Measurements from ENCODE around the gene NANOG. TPM values are rescaled to one million over a fixed set of nuclear protein-coding genes. Genes with fewer than 3 reads are reported as not detected.
"Not testable (repeated sequence)": the region's sequence is repeated elsewhere in the genome, so short reads cannot be mapped to it uniquely, and the experiment has no call there.

The NANOG gene
- total and polyA plus RNA-seq, 2 donors (not counting 1 experiment from before 2014, with no cell fraction given), result not detected

- no peak overlapping the region for H3K4me3 Mint-ChIP-seq
Measured at GRCh38 chr12:7781274-7781673, 7.9 kb upstream of the NANOG start.

GRCh38 chr12:7782055-7782454, 7.1 kb upstream of the NANOG start:
- no peak for DNase-seq
- intact Hi-C loops (cut with micrococcal nuclease), result no loop called here
- H3K79me2 ChIP-seq (ENCODE audit: control insufficient read depth, insufficient read depth, low read length), result no peaks in the 10 kb centered on the region
- no peak overlapping the region for H2AFZ ChIP-seq (ENCODE audit: insufficient read depth, low read depth, low read length, poor library complexity, severe bottlenecking)
- H3K9ac ChIP-seq (ENCODE audit: low read length), result no peak overlapping the region
- no peaks in the 10 kb centered on the region for H3K36me3 ChIP-seq (replicated peaks in 1 of 2; ENCODE audit: control extremely low read depth in 1 of 2, control insufficient read depth in 1 of 2, extremely low read depth in 1 of 2, insufficient read depth in 2 of 2, low read length in 1 of 2)
- POLR2A ChIA-PET, result no interaction called here
- H4K20me1 ChIP-seq (ENCODE audit: control insufficient read depth, insufficient read depth, low read length, poor library complexity, severe bottlenecking), result no peaks in the 10 kb centered on the region
- H3K9me3 Mint-ChIP-seq (ENCODE audit: insufficient read depth), result no peaks in the 10 kb centered on the region
- CTCF ChIA-PET, result no interaction called here
- H3K9me3 ChIP-seq (ENCODE audit: control extremely low read depth in 1 of 3, control insufficient read depth in 2 of 3, insufficient read depth in 1 of 3, low read length in 2 of 3), result no peaks in the 10 kb centered on the region
- WGBS (ENCODE audit: insufficient coverage), result 93% methylated on average over 6 of the region's 6 CpGs
- no peaks in the 10 kb centered on the region for H3K27me3 ChIP-seq (replicated peaks in 1 of 4; ENCODE audit: control extremely low read depth in 1 of 4, control insufficient read depth in 3 of 4, insufficient read depth in 4 of 4, low read length in 3 of 4)
- H3K27ac Mint-ChIP-seq, result no peak overlapping the region
- H3K27me3 Mint-ChIP-seq, result no peaks in the 10 kb centered on the region
- no peak overlapping the region for H3K27ac ChIP-seq (ENCODE audit: low read length in 2 of 2)
- no peak overlapping the region for H3K4me3 Mint-ChIP-seq
- no peak overlapping the region for H3K4me2 ChIP-seq (replicated peaks; ENCODE audit: low read depth, low read length, poor library complexity, severe bottlenecking)
- TF ChIP-seq EZH2 (IDR thresholded peaks at IDR 0.05; ENCODE audit: borderline replicate concordance, insufficient read depth, low read depth, low read length, poor library complexity, severe bottlenecking) (no peak), CTCF (IDR thresholded peaks at IDR 0.05) (no peak)
- H3K4me1 ChIP-seq (ENCODE audit: control insufficient read depth in 2 of 2, insufficient read depth in 2 of 2, low read length in 2 of 2), result no peaks in the 10 kb centered on the region
- no peak for ATAC-seq (ENCODE audit: low read depth)
- H3K4me1 Mint-ChIP-seq, result no peaks in the 10 kb centered on the region
- no peak overlapping the region for H3K4me3 ChIP-seq (ENCODE audit: control extremely low read depth in 1 of 5, extremely low read depth in 1 of 5, insufficient read depth in 1 of 5, low read depth in 2 of 5, low read length in 4 of 5)

More at GRCh38 chr12:7781274-7781673, 7.9 kb upstream of the NANOG start:
- no peak for TF ChIP-seq CTCF (IDR thresholded peaks at IDR 0.05)
- TF ChIP-seq EZH2 (IDR thresholded peaks at IDR 0.05; ENCODE audit: borderline replicate concordance, insufficient read depth, low read depth, low read length, poor library complexity, severe bottlenecking), result no peak
- Histone ChIP-seq H3K4me1 (ENCODE audit: control insufficient read depth in 2 of 2, insufficient read depth in 2 of 2, low read length in 2 of 2) (no peaks in the 10 kb centered on the region), H3K9me3 (ENCODE audit: control extremely low read depth in 1 of 3, control insufficient read depth in 2 of 3, insufficient read depth in 1 of 3, low read length in 2 of 3) (no peaks in the 10 kb centered on the region), H3K27ac (ENCODE audit: low read length in 2 of 2) (no peak overlapping the region), H3K4me2 (replicated peaks; ENCODE audit: low read depth, low read length, poor library complexity, severe bottlenecking) (no peak overlapping the region), H3K9ac (ENCODE audit: low read length) (no peak overlapping the region), H3K27me3 (replicated peaks in 1 of 4; ENCODE audit: control extremely low read depth in 1 of 4, control insufficient read depth in 3 of 4, insufficient read depth in 4 of 4, low read length in 3 of 4) (no peaks in the 10 kb centered on the region), H3K4me3 (ENCODE audit: control extremely low read depth in 1 of 5, extremely low read depth in 1 of 5, insufficient read depth in 1 of 5, low read depth in 2 of 5, low read length in 4 of 5) (no peak overlapping the region), H2AFZ (ENCODE audit: insufficient read depth, low read depth, low read length, poor library complexity, severe bottlenecking) (no peak overlapping the region), H3K36me3 (replicated peaks in 1 of 2; ENCODE audit: control extremely low read depth in 1 of 2, control insufficient read depth in 1 of 2, extremely low read depth in 1 of 2, insufficient read depth in 2 of 2, low read length in 1 of 2) (no peaks in the 10 kb centered on the region), H3K79me2 (ENCODE audit: control insufficient read depth, insufficient read depth, low read length) (no peaks in the 10 kb centered on the region), H4K20me1 (ENCODE audit: control insufficient read depth, insufficient read depth, low read length, poor library complexity, severe bottlenecking) (no peaks in the 10 kb centered on the region)
- intact Hi-C loops (cut with micrococcal nuclease), result no loop called here
- no peak for ATAC-seq (ENCODE audit: low read depth)
- DNase-seq, result no peak
- Mint-ChIP-seq H3K27ac (no peak overlapping the region), H3K4me1 (no peaks in the 10 kb centered on the region), H3K9me3 (ENCODE audit: insufficient read depth) (no peaks in the 10 kb centered on the region), H3K27me3 (no peaks in the 10 kb centered on the region)
- ChIA-PET POLR2A (no interaction called here), CTCF (no interaction called here)
- WGBS (ENCODE audit: insufficient coverage), result no CpG with 5 or more reads among the region's 3 CpGs

- H4K20me1 ChIP-seq (ENCODE audit: control insufficient read depth, insufficient read depth, low read length, poor library complexity, severe bottlenecking); H3K27me3 Mint-ChIP-seq; H2AFZ ChIP-seq (ENCODE audit: insufficient read depth, low read depth, low read length, poor library complexity, severe bottlenecking); intact Hi-C loops (cut with micrococcal nuclease); H3K27me3 ChIP-seq (replicated peaks in 1 of 4; ENCODE audit: control extremely low read depth in 1 of 4, control insufficient read depth in 3 of 4, insufficient read depth in 4 of 4, low read length in 3 of 4); DNase-seq; H3K9ac ChIP-seq (ENCODE audit: low read length); H3K4me3 ChIP-seq (ENCODE audit: control extremely low read depth in 1 of 5, extremely low read depth in 1 of 5, insufficient read depth in 1 of 5, low read depth in 2 of 5, low read length in 4 of 5); H3K4me3 Mint-ChIP-seq; H3K36me3 ChIP-seq (replicated peaks in 1 of 2; ENCODE audit: control extremely low read depth in 1 of 2, control insufficient read depth in 1 of 2, extremely low read depth in 1 of 2, insufficient read depth in 2 of 2, low read length in 1 of 2); H3K79me2 ChIP-seq (ENCODE audit: control insufficient read depth, insufficient read depth, low read length); H3K4me2 ChIP-seq (replicated peaks; ENCODE audit: low read depth, low read length, poor library complexity, severe bottlenecking); POLR2A ChIA-PET; H3K27ac ChIP-seq (ENCODE audit: low read length in 2 of 2); H3K27ac Mint-ChIP-seq; CTCF ChIA-PET; H3K9me3 ChIP-seq (ENCODE audit: control extremely low read depth in 1 of 3, control insufficient read depth in 2 of 3, insufficient read depth in 1 of 3, low read length in 2 of 3); H3K9me3 Mint-ChIP-seq (ENCODE audit: insufficient read depth); ATAC-seq (ENCODE audit: low read depth); H3K4me1 Mint-ChIP-seq; H3K4me1 ChIP-seq (ENCODE audit: control insufficient read depth in 2 of 2, insufficient read depth in 2 of 2, low read length in 2 of 2): not testable (repeated sequence)
- 87% methylated on average over 3 of the region's 9 CpGs for WGBS (ENCODE audit: insufficient coverage)
Measured at GRCh38 chr12:7783433-7783832, 5.8 kb upstream of the NANOG start.

All from B cell (primary cell).